GM20431 (cell line): ENCODE data around the gene FAM193B.
"Not testable (repeated sequence)": the region's sequence is repeated elsewhere in the genome, so short reads cannot be mapped to it uniquely, and the experiment has no call there.

Experiments
- in situ Hi-C: fragments of 300-500 bp; cut with MseI, MboI; formaldehyde crosslinking; loops from one replicate; pipeline ENCODE4 v1.15.0; 2020; ENCODE audit warnings: low sequenced_read_pairs; ENCODE audit not compliant: unreplicated experiment

FAM193B gene

GRCh38 chr5:177490992-177491391 lies 63.4 kb downstream of the FAM193B start:
- in situ Hi-C loops, result no loop called here

- in situ Hi-C loops, result no loop called here
These were observed 63.9 kb downstream of the FAM193B start for GRCh38 chr5:177490311-177490991.

- in situ Hi-C loops, result no loop called here
These were observed 65.1 kb downstream of the FAM193B start for GRCh38 chr5:177489119-177489716.

- in situ Hi-C loops, result no loop called here
These were observed 66.4 kb downstream of the FAM193B start for GRCh38 chr5:177487975-177488374.

GRCh38 chr5:177487144-177487543 lies 67.2 kb downstream of the FAM193B start:
- in situ Hi-C loops, result no loop called here

GRCh38 chr5:177486256-177486655 lies 68.1 kb downstream of the FAM193B start:
- in situ Hi-C loops, result no loop called here

- in situ Hi-C loops, result not testable (repeated sequence)
These were observed 68.6 kb downstream of the FAM193B start for GRCh38 chr5:177485753-177486152.

GRCh38 chr5:177484902-177485549 lies 69.3 kb downstream of the FAM193B start:
- in situ Hi-C loops, result no loop called here

GRCh38 chr5:177483994-177484901 lies 70.1 kb downstream of the FAM193B start:
- in situ Hi-C loops, result no loop called here

- in situ Hi-C loops, result no loop called here
These were observed 71.3 kb downstream of the FAM193B start for GRCh38 chr5:177483042-177483441.

GRCh38 chr5:177482359-177482795 lies 72.0 kb downstream of the FAM193B start:
- in situ Hi-C loops, result no loop called here

GRCh38 chr5:177479774-177480173 lies 74.6 kb downstream of the FAM193B start:
- in situ Hi-C loops, result no loop called here

GRCh38 chr5:177478711-177479646 lies 75.4 kb downstream of the FAM193B start:
- in situ Hi-C loops, result no loop called here

- in situ Hi-C loops, result no loop called here
These were observed 76.5 kb downstream of the FAM193B start for GRCh38 chr5:177477701-177478477.

GRCh38 chr5:177476531-177477233 lies 77.7 kb downstream of the FAM193B start:
- in situ Hi-C loops, result no loop called here

- in situ Hi-C loops, result no loop called here
These were observed 78.6 kb downstream of the FAM193B start for GRCh38 chr5:177475563-177476427.
